ENCODE results near the gene CELF4.

Gene CELF4

GRCh38 chr18:37545461-37546271, 19.9 kb downstream of the CELF4 start:
- DNase-seq = no peak

GRCh38 chr18:37544713-37545112, 20.9 kb downstream of the CELF4 start:
- no peak for DNase-seq

GRCh38 chr18:37544217-37544616, 21.4 kb downstream of the CELF4 start:
- DNase-seq = no peak

GRCh38 chr18:37543321-37543720, 22.3 kb downstream of the CELF4 start:
- no peak for DNase-seq

GRCh38 chr18:37541517-37541916, 24.1 kb downstream of the CELF4 start:
- DNase-seq = no peak

GRCh38 chr18:37540424-37541138, 25.0 kb downstream of the CELF4 start:
- no peak for DNase-seq

GRCh38 chr18:37539236-37539635, 26.4 kb downstream of the CELF4 start:
- no peak for DNase-seq

GRCh38 chr18:37538526-37539205, 26.9 kb downstream of the CELF4 start:
- no peak for DNase-seq

- peak; percentile 83 for DNase-seq
These were observed 27.6 kb downstream of the CELF4 start for GRCh38 chr18:37537868-37538525.

GRCh38 chr18:37536656-37537055, 28.9 kb downstream of the CELF4 start:
- no peak for DNase-seq

GRCh38 chr18:37535968-37536367, 29.6 kb downstream of the CELF4 start:
- no peak for DNase-seq

GRCh38 chr18:37534627-37535026, 31.0 kb downstream of the CELF4 start:
- DNase-seq = no peak

- no peak for DNase-seq
These were observed 31.7 kb downstream of the CELF4 start for GRCh38 chr18:37533647-37534584.

GRCh38 chr18:37532917-37533316, 32.7 kb downstream of the CELF4 start:
- DNase-seq = no peak

- DNase-seq = no peak
These were observed 35.7 kb downstream of the CELF4 start for GRCh38 chr18:37529863-37530262.

- no peak for DNase-seq
These were observed 36.3 kb downstream of the CELF4 start for GRCh38 chr18:37529296-37529695.

- no peak for DNase-seq
These were observed 38.2 kb downstream of the CELF4 start for GRCh38 chr18:37527395-37527794.

- DNase-seq = no peak
These were observed 40.4 kb downstream of the CELF4 start for GRCh38 chr18:37525262-37525585.

- no peak for DNase-seq
These were observed 40.9 kb downstream of the CELF4 start for GRCh38 chr18:37524498-37525261.

- no peak for DNase-seq
These were observed 41.5 kb downstream of the CELF4 start for GRCh38 chr18:37524139-37524497.
